A673 (cell line): ENCODE data around the gene SUSD6.

ENCODE experiments used
- EZH2 ChIP-seq: fragments of 200-600 bp; sonication (generic); IDR thresholded peaks from 2 replicates; pipeline ENCODE4 v1.6.1; 2017; ENCODE audit warnings: borderline replicate concordance, low read depth, mild to moderate bottlenecking, mixed read lengths, antibody characterized with exemption, low read length; ENCODE audit not compliant: poor library complexity, severe bottlenecking
- TF ChIP-seq, protein P1 (sequence below): fragments of 300-800, 200-600 bp; sonication (generic); conservative IDR thresholded peaks from 2 replicates; pipeline ENCODE4 v1.5.1; 2017; ENCODE audit warnings: low read depth, mild to moderate bottlenecking, antibody characterized with exemption, low read length, moderate library complexity, mixed read lengths

DNA sequence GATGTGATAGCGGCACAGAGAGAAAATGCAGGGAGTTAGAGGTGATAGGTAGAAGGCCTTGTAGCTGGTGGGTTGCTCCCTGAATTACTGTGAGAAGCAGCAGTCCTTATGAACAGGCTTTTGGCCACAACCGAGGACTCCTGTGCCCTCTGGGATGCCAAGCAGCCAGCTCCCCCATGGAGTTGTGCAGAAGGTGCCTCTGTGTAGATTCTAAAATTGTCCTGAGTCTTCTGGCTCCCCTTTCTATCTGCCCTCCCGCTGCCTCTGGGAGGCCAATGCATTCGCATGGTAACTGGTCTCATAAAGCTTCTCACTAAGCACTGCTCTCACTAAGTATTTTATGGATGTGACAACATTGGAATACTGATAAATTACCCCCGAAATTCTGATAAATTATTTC is 16.1 kb upstream of the SUSD6 start:
- TF ChIP-seq, protein P1, sequence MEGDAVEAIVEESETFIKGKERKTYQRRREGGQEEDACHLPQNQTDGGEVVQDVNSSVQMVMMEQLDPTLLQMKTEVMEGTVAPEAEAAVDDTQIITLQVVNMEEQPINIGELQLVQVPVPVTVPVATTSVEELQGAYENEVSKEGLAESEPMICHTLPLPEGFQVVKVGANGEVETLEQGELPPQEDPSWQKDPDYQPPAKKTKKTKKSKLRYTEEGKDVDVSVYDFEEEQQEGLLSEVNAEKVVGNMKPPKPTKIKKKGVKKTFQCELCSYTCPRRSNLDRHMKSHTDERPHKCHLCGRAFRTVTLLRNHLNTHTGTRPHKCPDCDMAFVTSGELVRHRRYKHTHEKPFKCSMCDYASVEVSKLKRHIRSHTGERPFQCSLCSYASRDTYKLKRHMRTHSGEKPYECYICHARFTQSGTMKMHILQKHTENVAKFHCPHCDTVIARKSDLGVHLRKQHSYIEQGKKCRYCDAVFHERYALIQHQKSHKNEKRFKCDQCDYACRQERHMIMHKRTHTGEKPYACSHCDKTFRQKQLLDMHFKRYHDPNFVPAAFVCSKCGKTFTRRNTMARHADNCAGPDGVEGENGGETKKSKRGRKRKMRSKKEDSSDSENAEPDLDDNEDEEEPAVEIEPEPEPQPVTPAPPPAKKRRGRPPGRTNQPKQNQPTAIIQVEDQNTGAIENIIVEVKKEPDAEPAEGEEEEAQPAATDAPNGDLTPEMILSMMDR: no peak
- no peak for TF ChIP-seq EZH2
